Peyer's patch (tissue), 4 donors: ENCODE measurements around the gene PCSK5. TPM values are rescaled to one million over a fixed set of nuclear protein-coding genes. Genes with fewer than 3 reads are reported as not detected.

ENCODE experiments used
- DNase-seq, 3 donors: peaks; one replicate each; pipeline ENCODE4 v3.0.0-alpha.2; 2017 to 2019
- H3K27ac ChIP-seq, 4 donors: fragments of 200-600 bp; sonication (generic); one replicate each; pipeline ENCODE4 v1.5.1; 2016 to 2019
- H3K27me3 ChIP-seq, 2 donors: fragments of 200-600 bp; sonication (generic); one replicate each; pipeline ENCODE4 v1.5.1; 2019
- H3K36me3 ChIP-seq, 3 donors: fragments of 200-600 bp; sonication (generic); one replicate each; pipeline ENCODE4 v1.5.1; 2016 to 2019
- H3K4me1 ChIP-seq, 4 donors: fragments of 200-600 bp; sonication (generic); one replicate each; pipeline ENCODE4 v1.5.1; 2016 to 2019
- H3K4me3 ChIP-seq, 4 donors: fragments of 200-600 bp; sonication (generic); 1 replicate in 3 of 4; 2 replicates in 1 of 4; pipeline ENCODE4 v1.5.1; 2016 to 2019; ENCODE audit warnings: mild to moderate bottlenecking in 1 of 4
- H3K9me3 ChIP-seq, 4 donors: fragments of 200-600 bp; sonication (generic); one replicate each; pipeline ENCODE4 v1.5.1; 2016 to 2019; ENCODE audit warnings: mild to moderate bottlenecking in 1 of 4
- POLR2A ChIP-seq, 2 donors: fragments of 450-650 bp; IDR thresholded peaks; one replicate each; pipeline ENCODE4 v1.5.1; 2017; ENCODE audit warnings: antibody characterized with exemption in 2 of 2, mild to moderate bottlenecking in 2 of 2, moderate library complexity in 2 of 2
- total RNA-seq, 4 donors: library from RNA; depleted of rRNA; stranded (reverse); fragments of >200 nt; gene quantifications; one replicate each; pipeline ENCODE4 v1.1.0, GENCODE V29; 2016
- TF ChIP-seq, protein P1 (sequence below), 6 experiments: fragments of 450-650 bp in 4 of 6; fragments of 200-600 bp in 2 of 6; sonication (generic) in 1 of 6; IDR thresholded peaks; one replicate each; pipeline ENCODE4 v1.5.1; 2017 to 2019; ENCODE audit warnings: antibody characterized with exemption in 6 of 6, mild to moderate bottlenecking in 3 of 6, moderate library complexity in 1 of 6

The PCSK5 gene
- total RNA-seq, 4 donors from 2014 or later, result 77.6 to 488 (median 411) TPM

DNA sequence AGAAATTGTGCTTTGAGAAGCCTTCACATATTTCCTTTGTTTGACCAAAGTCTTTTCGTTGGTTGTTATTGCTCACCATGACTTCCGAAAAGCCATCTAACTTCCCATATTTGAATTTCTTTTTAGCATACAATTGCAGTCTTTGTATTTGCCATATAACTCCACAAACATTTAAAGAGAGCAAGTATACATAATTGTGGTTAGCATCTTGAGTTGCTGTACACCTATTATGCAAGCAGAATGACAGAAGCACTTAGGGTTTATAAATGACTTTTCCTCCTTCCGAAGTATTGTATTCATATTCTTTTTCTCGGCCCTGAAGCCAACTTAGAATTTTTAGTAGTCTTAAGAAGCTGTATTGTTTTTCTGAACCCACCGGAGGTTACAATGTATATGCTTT, 253.4 kb downstream of the PCSK5 start:
- H3K9me3 ChIP-seq, result no peaks in the 10 kb centered on the region
- H3K36me3 ChIP-seq, result no peaks in the 10 kb centered on the region
- TF ChIP-seq, protein P1, sequence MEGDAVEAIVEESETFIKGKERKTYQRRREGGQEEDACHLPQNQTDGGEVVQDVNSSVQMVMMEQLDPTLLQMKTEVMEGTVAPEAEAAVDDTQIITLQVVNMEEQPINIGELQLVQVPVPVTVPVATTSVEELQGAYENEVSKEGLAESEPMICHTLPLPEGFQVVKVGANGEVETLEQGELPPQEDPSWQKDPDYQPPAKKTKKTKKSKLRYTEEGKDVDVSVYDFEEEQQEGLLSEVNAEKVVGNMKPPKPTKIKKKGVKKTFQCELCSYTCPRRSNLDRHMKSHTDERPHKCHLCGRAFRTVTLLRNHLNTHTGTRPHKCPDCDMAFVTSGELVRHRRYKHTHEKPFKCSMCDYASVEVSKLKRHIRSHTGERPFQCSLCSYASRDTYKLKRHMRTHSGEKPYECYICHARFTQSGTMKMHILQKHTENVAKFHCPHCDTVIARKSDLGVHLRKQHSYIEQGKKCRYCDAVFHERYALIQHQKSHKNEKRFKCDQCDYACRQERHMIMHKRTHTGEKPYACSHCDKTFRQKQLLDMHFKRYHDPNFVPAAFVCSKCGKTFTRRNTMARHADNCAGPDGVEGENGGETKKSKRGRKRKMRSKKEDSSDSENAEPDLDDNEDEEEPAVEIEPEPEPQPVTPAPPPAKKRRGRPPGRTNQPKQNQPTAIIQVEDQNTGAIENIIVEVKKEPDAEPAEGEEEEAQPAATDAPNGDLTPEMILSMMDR (IDR thresholded peaks at IDR 0.05), result no peak
- no peak for TF ChIP-seq POLR2A (IDR thresholded peaks at IDR 0.05)
- DNase-seq, result no peak
- H3K4me1 ChIP-seq, result no peaks in the 10 kb centered on the region
- no peak overlapping the region for H3K27ac ChIP-seq
- H3K4me3 ChIP-seq, result no peak overlapping the region
- H3K27me3 ChIP-seq, result no peaks in the 10 kb centered on the region

DNA sequence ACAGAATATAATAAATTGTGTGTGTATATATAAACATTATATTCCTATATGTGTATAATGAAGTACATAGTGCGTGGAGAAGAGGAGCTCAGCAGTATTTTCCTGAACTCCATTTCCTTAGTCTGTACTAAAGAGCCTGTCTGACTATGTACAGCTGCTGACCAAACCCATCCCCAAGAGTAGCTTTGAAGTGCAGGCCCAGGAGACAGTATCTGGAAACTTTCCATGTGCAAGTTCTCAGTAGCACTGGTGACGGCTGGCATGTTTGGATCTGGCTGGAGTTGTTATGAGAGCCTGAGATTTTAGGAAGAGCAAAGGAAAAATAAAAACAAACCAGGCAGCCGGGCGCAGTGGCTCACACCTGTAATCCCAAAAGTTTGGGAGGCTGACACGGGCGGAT, 259.5 kb downstream of the PCSK5 start:
- no peaks in the 10 kb centered on the region for H3K4me1 ChIP-seq
- no peak overlapping the region for H3K4me3 ChIP-seq
- no peak for DNase-seq
- H3K36me3 ChIP-seq, result no peaks in the 10 kb centered on the region
- H3K27me3 ChIP-seq, result no peaks in the 10 kb centered on the region
- H3K27ac ChIP-seq, result no peak overlapping the region
- TF ChIP-seq, protein P1 (IDR thresholded peaks at IDR 0.05), result no peak
- no peak for TF ChIP-seq POLR2A (IDR thresholded peaks at IDR 0.05)
- no peaks in the 10 kb centered on the region for H3K9me3 ChIP-seq

DNA sequence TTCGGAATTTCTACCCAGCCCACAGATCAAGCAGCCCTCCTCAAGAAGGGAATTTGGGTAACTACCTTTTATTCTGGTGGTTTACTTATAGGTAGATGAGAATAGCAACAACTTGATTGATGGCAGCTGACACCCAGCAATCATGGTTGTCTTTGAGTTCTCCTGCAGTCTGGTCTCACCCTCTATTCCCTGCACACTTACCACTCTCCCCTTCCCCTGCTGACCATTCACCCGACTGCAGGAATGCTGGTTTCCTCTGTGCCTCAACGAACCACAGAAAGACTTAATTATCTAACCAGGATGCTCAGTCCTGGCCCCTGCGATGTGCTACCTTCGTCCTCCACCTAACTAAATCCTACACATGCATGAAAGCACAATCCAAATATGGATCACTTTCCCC, 260.8 kb downstream of the PCSK5 start:
- H3K36me3 ChIP-seq, result no peaks in the 10 kb centered on the region
- TF ChIP-seq, protein P1 (IDR thresholded peaks at IDR 0.05), result no peak
- no peak for TF ChIP-seq POLR2A (IDR thresholded peaks at IDR 0.05)
- no peaks in the 10 kb centered on the region for H3K4me1 ChIP-seq
- DNase-seq, result no peak
- H3K27ac ChIP-seq, result no peak overlapping the region
- no peak overlapping the region for H3K4me3 ChIP-seq
- no peaks in the 10 kb centered on the region for H3K27me3 ChIP-seq
- H3K9me3 ChIP-seq, result no peaks in the 10 kb centered on the region

DNA sequence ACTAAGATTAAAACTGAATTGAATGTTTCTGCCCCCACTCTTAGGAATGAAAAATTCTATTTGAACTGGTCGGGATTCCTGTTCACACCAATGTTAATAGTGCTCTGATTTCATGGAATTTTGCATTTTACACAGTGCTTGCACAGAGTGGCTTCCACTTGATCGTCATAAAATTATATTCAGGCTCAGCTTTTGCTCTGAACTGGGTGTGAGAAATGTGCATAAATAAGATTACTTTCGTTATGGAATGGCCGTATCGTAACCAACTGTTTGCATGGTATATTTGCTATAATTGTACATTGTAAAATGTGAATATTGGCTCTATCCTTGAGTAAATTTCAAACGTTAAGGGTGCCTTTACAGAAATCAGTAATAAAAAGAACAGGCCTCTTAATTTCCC, 262.9 kb downstream of the PCSK5 start:
- DNase-seq, result no peak

DNA sequence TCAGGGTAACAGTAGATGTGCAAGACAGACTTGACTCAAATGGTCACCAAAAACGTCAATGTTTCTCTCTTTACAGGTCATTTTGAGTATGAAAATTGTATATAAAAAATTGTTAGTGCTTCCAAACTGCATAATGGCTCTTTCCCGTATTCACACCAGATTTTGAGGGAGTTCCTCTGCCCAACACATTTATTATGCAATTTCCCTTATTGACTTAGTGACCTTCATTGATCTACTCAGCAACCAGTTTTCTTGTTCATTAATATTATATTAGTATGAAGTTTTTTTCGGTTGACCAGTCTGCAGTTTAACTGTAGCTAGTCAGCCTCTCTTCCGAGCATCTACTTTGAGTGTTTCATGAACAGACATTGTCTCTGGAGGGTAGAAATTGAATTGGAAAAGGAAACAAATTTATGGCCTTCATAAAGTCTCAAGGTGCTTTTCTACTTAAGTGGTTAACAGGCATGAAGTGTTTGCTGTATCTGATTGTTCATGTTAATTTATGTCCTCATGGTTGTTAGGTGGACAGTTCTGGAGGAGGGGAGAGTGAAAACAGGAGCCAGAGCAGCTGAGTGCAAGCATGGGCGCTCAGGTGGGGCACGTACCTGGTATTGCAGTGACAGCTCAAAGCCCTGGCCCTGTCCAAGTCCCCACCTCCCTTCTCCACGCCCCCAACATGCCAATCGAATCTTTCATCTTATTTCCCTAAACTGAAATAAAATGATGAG, 263.6 kb downstream of the PCSK5 start:
- Histone ChIP-seq H3K9me3 (no peaks in the 10 kb centered on the region), H3K4me1 (no peaks in the 10 kb centered on the region), H3K36me3 (peaks cover 0 to 24% (median 0%) of the 10 kb centered on the region in 3 donors), H3K27ac (no peak overlapping the region), H3K27me3 (no peaks in the 10 kb centered on the region), H3K4me3 (no peak overlapping the region)
- TF ChIP-seq, protein P1 (IDR thresholded peaks at IDR 0.05), result no peak
- no peak for TF ChIP-seq POLR2A (IDR thresholded peaks at IDR 0.05)
- no peak for DNase-seq

More for the DNA sequence above, 262.9 kb downstream of the PCSK5 start:
- Histone ChIP-seq H3K27me3 (no peaks in the 10 kb centered on the region), H3K27ac (no peak overlapping the region), H3K9me3 (no peaks in the 10 kb centered on the region), H3K36me3 (peaks cover 0 to 17% (median 0%) of the 10 kb centered on the region in 3 donors), H3K4me1 (no peaks in the 10 kb centered on the region), H3K4me3 (no peak overlapping the region)
- TF ChIP-seq, protein P1 (IDR thresholded peaks at IDR 0.05), result no peak
- no peak for TF ChIP-seq POLR2A (IDR thresholded peaks at IDR 0.05)
